NOMO-1 treated with dmso at 0.1 percent for 144 hours (cell line): ENCODE results near the gene ADO.
A peak's percentile ranks its signal among the peaks of the same experiment; 100 is the strongest.

Source experiments
- DNase-seq: peaks from one replicate; lab custom pipeline; 2025; ENCODE audit not compliant: unreplicated experiment; lab: John Stamatoyannopoulos, UW

The ADO gene

DNA sequence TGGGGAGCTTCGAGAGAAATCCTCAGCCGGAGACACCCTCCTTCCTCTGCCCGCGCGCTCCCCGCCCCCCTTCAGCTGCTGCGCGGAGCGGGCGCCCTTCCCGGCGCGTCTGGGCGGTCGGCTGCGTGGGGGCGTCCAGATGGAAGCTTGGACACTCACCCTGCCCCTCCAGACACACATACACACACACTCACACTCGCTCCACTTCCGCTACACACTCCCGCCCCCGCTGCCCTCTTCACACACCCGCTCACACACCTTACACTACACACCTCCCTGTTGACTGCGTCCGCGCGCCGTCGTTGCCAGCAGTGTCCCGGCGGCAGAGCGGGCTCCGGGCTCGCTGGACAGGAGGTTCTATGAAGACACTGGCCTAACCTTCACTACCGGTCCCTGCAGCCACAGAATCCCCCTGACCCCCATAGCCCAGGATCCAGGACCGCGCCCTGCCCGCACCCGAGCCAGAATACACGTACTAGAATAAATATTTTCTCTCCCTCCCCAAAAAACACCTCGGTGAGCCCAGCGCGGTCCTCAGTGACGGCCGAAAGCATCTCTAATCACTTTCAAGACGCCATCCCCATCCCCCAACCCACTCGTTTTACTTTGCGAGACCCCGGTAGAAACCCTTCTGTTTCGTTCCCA lies 12.7 kb downstream of the ADO start:
- no peak for DNase-seq

- no peak for DNase-seq
Measured at GRCh38 chr10:62817766-62818425, 13.4 kb downstream of the ADO start.

- no peak for DNase-seq
Measured at GRCh38 chr10:62818426-62819011, 14.0 kb downstream of the ADO start.

GRCh38 chr10:62819141-62819920 lies 14.8 kb downstream of the ADO start:
- no peak for DNase-seq

DNA sequence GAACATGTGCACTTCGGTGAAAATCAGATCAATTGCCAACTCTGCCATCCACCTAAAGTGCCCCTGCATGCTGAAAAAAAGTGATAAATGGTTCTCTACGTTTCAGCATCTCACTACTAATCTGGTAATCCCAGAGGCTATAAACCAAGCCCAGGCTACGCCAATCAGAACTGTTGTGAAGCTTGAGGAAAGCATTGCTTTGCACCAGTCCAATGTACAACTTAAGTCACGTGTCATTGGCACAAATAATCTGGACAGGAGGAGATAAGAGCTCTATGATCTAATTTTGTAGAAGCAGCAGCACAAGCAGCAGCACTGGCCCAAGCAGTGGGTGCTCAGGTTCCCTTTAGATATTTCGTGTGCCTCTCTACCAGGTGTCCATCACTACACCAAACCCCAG lies 16.1 kb downstream of the ADO start:
- DNase-seq: no peak

- no peak for DNase-seq
Measured at GRCh38 chr10:62826273-62826672, 21.8 kb downstream of the ADO start.

GRCh38 chr10:62829622-62830021 lies 25.1 kb downstream of the ADO start:
- no peak for DNase-seq

DNA sequence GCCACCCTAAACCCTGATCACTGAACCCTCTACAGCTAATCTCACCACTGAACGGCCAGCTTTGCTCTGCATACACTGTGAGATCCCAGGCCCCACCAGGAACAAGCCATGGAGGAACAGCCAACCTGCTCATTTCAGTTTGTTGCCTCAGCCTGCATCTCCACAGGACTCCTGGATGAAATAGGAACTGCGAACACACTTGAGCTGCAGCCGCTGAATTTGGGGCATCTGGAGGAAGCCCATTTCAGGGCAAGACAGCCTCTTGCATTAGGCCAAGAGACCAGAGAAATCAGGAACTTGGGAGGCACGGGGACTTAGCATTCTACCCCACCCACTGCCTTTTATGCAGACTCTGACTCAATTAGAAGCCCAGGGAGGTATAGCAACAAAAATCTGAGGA lies 26.2 kb downstream of the ADO start:
- peak; percentile 33 for DNase-seq

DNA sequence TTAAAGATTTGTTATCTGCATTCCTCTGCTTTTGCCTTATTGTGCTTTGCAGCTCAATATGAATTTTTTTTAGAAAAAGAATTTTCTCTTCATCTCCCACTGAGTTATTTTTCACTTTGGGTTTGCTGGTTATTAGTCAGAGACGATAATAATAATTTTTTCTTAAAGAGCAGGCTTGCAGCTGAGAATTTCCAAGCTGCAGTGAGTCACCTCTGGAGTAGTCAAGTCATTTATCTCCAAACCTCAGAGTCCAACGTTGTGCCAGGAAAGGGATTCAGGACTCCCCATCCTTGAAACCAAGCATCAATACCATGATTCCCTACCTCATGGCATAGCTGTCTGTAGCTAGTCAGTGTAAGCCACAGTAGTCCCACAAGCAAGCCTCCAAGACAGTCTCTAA lies 26.8 kb downstream of the ADO start:
- DNase-seq: no peak

- peak; percentile 34 for DNase-seq
Measured at GRCh38 chr10:62839590-62839989, 35.1 kb downstream of the ADO start.

DNA sequence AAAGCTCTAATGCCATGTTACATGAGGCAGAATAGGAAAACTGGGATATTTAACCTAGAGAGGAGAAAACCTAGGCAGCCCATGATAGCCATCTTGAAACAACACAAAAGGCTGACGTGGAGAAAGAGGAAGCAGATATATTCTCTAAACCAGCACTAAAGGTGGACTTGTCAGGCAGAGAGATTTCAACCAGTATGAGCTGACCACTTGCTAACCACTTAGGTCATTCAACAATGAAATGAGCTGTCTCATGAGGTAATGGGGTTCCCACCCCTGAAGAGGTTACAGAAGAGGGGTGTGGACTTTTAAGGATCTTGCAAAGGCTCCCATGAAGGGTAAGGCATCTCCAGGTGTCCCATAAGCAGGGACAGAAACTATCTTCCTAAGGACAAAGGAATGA lies 38.5 kb downstream of the ADO start:
- no peak for DNase-seq

- no peak for DNase-seq
Measured at GRCh38 chr10:62843600-62843999, 39.1 kb downstream of the ADO start.

- DNase-seq: no peak
Measured at GRCh38 chr10:62844280-62845011, 39.9 kb downstream of the ADO start.

GRCh38 chr10:62847433-62847832 lies 42.9 kb downstream of the ADO start:
- no peak for DNase-seq

- peak; percentile 6 for DNase-seq
Measured at GRCh38 chr10:62850646-62851045, 46.1 kb downstream of the ADO start.

DNA sequence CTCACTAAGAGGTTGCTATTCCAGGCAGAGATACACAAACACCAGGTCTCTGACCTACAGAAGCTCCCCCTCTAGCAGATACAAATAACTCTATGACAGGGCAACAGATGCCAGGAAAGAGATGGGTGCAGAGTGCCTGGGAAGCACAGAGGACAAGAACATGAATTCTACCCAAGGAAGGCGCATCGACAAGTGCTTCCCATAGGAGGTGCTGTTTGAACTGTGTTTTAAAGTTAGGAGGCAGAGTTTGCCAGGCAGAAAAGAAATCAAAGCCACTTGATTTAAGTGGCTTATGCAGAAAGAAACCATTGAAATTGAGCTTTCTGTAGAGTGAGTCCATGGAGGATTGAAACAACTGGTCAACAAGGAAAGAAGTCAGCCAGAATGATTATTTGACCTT lies 46.9 kb downstream of the ADO start:
- DNase-seq: peak; percentile 2

DNA sequence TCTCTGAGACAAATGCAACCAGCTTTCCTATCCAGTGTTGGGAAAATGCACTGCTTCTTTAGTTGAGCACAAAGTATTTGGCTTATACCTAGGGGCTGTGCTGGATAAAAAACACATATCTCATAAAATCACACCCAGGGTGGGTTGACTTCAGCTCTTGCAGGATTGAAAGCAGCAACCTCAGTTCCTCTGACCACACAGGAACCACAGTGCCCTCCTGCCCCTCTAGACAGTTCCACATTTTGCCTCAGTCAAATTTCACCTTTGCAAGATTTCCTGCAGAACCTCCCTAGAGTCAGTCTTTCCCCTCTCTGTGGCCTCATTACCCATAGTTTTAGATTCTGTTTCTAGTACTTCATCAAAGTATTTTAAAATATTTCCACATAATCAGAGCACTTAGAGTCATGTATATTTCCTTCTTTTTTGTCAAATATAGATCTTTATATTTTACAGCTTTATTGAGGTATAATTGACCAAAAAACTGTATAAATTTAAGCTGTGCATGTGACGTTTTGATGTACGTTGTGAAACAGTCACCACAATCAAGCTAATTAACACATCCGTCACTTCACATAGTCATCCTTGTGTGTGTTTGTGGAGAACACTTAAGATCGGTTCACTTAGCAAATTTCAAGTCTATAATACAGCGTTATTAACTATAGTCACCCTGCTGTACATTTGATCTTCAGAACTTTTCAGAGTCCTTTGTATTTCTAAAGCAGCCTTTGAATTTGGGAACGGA lies 48.6 kb downstream of the ADO start:
- DNase-seq: peak; percentile 81

DNA sequence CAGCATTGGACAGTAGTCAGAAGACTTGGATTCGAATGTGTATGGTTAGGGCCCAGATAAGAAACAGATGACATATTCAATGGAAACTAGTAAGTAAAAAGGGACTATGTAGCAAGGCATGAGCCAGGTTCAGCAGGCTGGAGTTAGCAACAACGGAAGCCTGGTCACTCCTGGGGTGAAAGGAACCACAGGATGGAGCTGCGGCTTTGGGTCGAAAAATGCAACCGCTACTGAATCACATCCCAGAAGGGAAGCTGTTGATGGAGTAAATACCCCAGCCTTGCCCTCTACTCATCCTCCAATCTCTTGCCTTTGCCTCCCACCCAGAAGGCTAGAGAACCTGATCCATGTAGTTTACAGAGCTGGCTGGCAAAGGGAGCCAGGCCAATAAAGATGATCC lies 49.2 kb downstream of the ADO start:
- peak; percentile 69 for DNase-seq

DNA sequence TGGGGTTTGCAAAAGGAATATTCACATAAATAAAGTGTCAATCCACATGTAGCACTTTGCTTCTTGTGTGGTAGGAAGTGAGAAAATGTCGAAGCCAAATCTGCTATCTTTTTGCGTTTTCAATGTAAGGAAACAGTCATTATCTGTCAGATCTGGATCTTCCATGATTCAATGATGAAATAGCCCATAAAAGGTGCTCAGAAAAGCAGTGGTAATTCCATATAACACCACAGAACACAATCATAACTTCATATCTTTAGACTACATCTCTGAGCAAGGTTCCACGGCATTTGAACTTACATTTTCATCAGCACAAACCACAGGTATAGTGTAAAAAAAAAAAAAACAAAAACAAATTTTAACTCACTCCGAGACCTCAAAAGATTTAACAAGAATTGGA lies 51.5 kb downstream of the ADO start:
- no peak for DNase-seq
